HepG2 (cell line): Measurements from ENCODE around the gene ATP11A. TPM values are rescaled to one million over a fixed set of nuclear protein-coding genes. Genes with fewer than 3 reads are reported as not detected.

Experiments
- ATAC-seq: fragments of 200-7000 bp; cut with Tn5 transposase; 3 replicates; pipeline ENCODE4 v1.9.1; 2020; ENCODE audit warnings: mild to moderate bottlenecking, moderate library complexity
- BruUV-seq: library from RNA; stranded (reverse); fragments of 400-500 nt; replicated peaks from 2 replicates; lab custom pipeline; 2021; lab: Mats Ljungman, UMichigan
- CTCF ChIA-PET: fragments of 300-600 bp; formaldehyde crosslinking; extraction: SDS; loops from one replicate; lab custom pipeline; 2021; ENCODE audit warnings: low total read pairs, inconsistent platforms, low intra/inter-chr PET ratio; lab: Yijun Ruan, JAX
- POLR2A ChIA-PET: fragments of 350-600 bp; sonication (Branson Sonifier 250); formaldehyde crosslinking; loops from one replicate; lab custom pipeline; 2020; ENCODE audit warnings: antibody characterized with exemption, inconsistent platforms; lab: Yijun Ruan, JAX
- DNase-seq: peaks from one replicate; pipeline ENCODE4 v3.0.0-alpha.2; 2015; ENCODE audit warnings: low spot score
- FAIRE-seq: peaks from 3 replicates; lab custom pipeline; 2011; peaks lifted over from hg19 to GRCh38; lab: Jason Lieb, UNC
- H2AFZ ChIP-seq: one replicate; pipeline ENCODE4 v1.6.1; 2011; ENCODE audit warnings: low read length, inconsistent platforms
- H3K27ac ChIP-seq: fragments of 300-600 bp; 3 replicates; pipeline ENCODE4 v1.8.0; 2011; ENCODE audit warnings: mixed run types, mild to moderate bottlenecking, mixed read lengths, low read length, inconsistent platforms; ENCODE audit not compliant: insufficient read depth; ENCODE audit errors: extremely low read length
- H3K27me3 ChIP-seq, 2 experiments: fragments of 200-600 bp in 1 of 2; 2 replicates in 1 of 2; 3 replicates in 1 of 2; pipeline versions ENCODE4 v1.6.0 to v1.8.0; 2011; ENCODE audit warnings: low read length in 2 of 2, mild to moderate bottlenecking in 2 of 2, moderate library complexity in 2 of 2, inconsistent platforms in 1 of 2; ENCODE audit not compliant: insufficient read depth in 2 of 2, control insufficient read depth in 1 of 2
- H3K36me3 ChIP-seq, 2 experiments: fragments of 200-600 bp in 1 of 2; replicated peaks in 1 of 2; 2 replicates in 1 of 2; 3 replicates in 1 of 2; pipeline versions ENCODE4 v1.5.1 to v1.8.0; 2011; ENCODE audit warnings: low read length in 2 of 2, inconsistent platforms in 1 of 2; ENCODE audit not compliant: insufficient read depth in 2 of 2, control insufficient read depth in 1 of 2
- H3K4me1 ChIP-seq: 2 replicates; pipeline ENCODE4 v1.5.1; 2012; ENCODE audit warnings: low read length, inconsistent platforms; ENCODE audit not compliant: insufficient read depth
- H3K4me2 ChIP-seq: 2 replicates; pipeline ENCODE4 v1.6.0; 2011; ENCODE audit warnings: low read depth, low read length, inconsistent platforms
- H3K4me3 ChIP-seq, 3 experiments: fragments of 200-600 bp in 1 of 3; sonication (generic), shearing (Covaris generic) in 1 of 3; replicated peaks in 1 of 3; 2 replicates each; pipeline ENCODE4 v1.5.1; 2011 to 2016; ENCODE audit warnings: low read length in 3 of 3, inconsistent platforms in 2 of 3, low read depth in 2 of 3, mild to moderate bottlenecking in 2 of 3, control low read depth in 1 of 3, mixed read lengths in 1 of 3; ENCODE audit not compliant: insufficient read depth in 1 of 3
- H3K79me2 ChIP-seq: one replicate; pipeline ENCODE4 v1.6.1; 2011; ENCODE audit warnings: low read length, inconsistent platforms; ENCODE audit not compliant: insufficient read depth
- H3K9ac ChIP-seq: 2 replicates; pipeline ENCODE4 v1.6.0; 2011; ENCODE audit warnings: mild to moderate bottlenecking, low read depth, low read length, inconsistent platforms; ENCODE audit not compliant: insufficient read depth
- H3K9me3 ChIP-seq: 2 replicates; pipeline ENCODE4 v1.5.1; 2012; ENCODE audit warnings: mild to moderate bottlenecking, low read length
- H4K20me1 ChIP-seq: 2 replicates; pipeline ENCODE4 v1.6.0; 2011; ENCODE audit warnings: inconsistent platforms, mild to moderate bottlenecking, low read length, moderate library complexity; ENCODE audit not compliant: insufficient read depth
- BRD4 ChIP-seq: sonication (generic); formaldehyde crosslinking; IDR thresholded peaks from 2 replicates; pipeline ENCODE4 v1.4.0; 2020; ENCODE audit warnings: missing genetic modification reagents
- ELF1 ChIP-seq: sonication (generic); formaldehyde crosslinking; IDR thresholded peaks from 2 replicates; pipeline ENCODE4 v1.4.0; 2020; ENCODE audit warnings: missing genetic modification reagents
- KDM4B ChIP-seq: sonication (generic); formaldehyde crosslinking; IDR thresholded peaks from 2 replicates; pipeline ENCODE4 v1.4.0; 2020; ENCODE audit warnings: missing genetic modification reagents
- LBX2 ChIP-seq: sonication (generic); formaldehyde crosslinking; IDR thresholded peaks from 2 replicates; pipeline ENCODE4 v1.5.0; 2020; ENCODE audit warnings: missing genetic modification reagents, mild to moderate bottlenecking, borderline replicate concordance
- MAF1 ChIP-seq: sonication (generic); formaldehyde crosslinking; IDR thresholded peaks from 2 replicates; pipeline ENCODE4 v1.5.0; 2020; ENCODE audit warnings: missing genetic modification reagents, borderline replicate concordance
- NCOA1 ChIP-seq: sonication (generic); formaldehyde crosslinking; IDR thresholded peaks from 2 replicates; pipeline ENCODE4 v1.9.0; 2021; ENCODE audit warnings: missing genetic modification reagents
- NCOA5 ChIP-seq: sonication (generic); formaldehyde crosslinking; IDR thresholded peaks from 2 replicates; pipeline ENCODE4 v1.4.0; 2020; ENCODE audit warnings: missing genetic modification reagents
- NFRKB ChIP-seq: fragments of 450-650 bp; IDR thresholded peaks from 2 replicates; pipeline ENCODE4 v1.6.1; 2017
- PHF21A ChIP-seq: sonication (generic); formaldehyde crosslinking; IDR thresholded peaks from 2 replicates; pipeline ENCODE4 v1.5.0; 2020; ENCODE audit warnings: mild to moderate bottlenecking, missing genetic modification reagents
- RCOR2 ChIP-seq: IDR thresholded peaks from 2 replicates; pipeline ENCODE4 v1.6.1; 2016; ENCODE audit warnings: missing biosample characterization, missing genetic modification reagents
- ZNF143 ChIP-seq: sonication (generic); formaldehyde crosslinking; IDR thresholded peaks from 2 replicates; pipeline ENCODE4 v1.4.0; 2020; ENCODE audit warnings: missing genetic modification reagents
- ZNF235 ChIP-seq: sonication (generic); formaldehyde crosslinking; IDR thresholded peaks from 2 replicates; pipeline ENCODE4 v1.8.1; 2023; ENCODE audit warnings: mild to moderate bottlenecking, missing genetic modification reagents, borderline replicate concordance
- ZNF382 ChIP-seq: sonication (generic); formaldehyde crosslinking; IDR thresholded peaks from 2 replicates; pipeline ENCODE4 v1.5.0; 2020; ENCODE audit warnings: missing genetic modification reagents, mild to moderate bottlenecking, borderline replicate concordance
- ZNF615 ChIP-seq: sonication (generic); formaldehyde crosslinking; IDR thresholded peaks from 2 replicates; pipeline ENCODE4 v1.5.0; 2020; ENCODE audit warnings: mild to moderate bottlenecking, missing genetic modification reagents, borderline replicate concordance
- WGBS: methylation state at CpG from one replicate; pipeline ENCODE4 v1.1.6; 2017; ENCODE audit warnings: low lambda C conversion rate; 5-methylcytosine and 5-hydroxymethylcytosine counted together
- in situ Hi-C: cut with HindIII; loops from 2 replicates; pipeline ENCODE4 v1.10.0; 2017; ENCODE audit warnings: low pct_unique_long_range_greater_than_20kb; ENCODE audit not compliant: extremely low pct_ligation_motif_present
- intact Hi-C: fragments of 100-400 bp; cut with micrococcal nuclease; formaldehyde crosslinking; loops from one replicate; pipeline ENCODE4 v1.10.0; 2022; ENCODE audit not compliant: unreplicated experiment
- polyA plus RNA-seq, 8 experiments: library from polyadenylated mRNA; depleted of rRNA in 3 of 8; stranded (reverse) in 7 of 8; unstranded in 1 of 8; fragments of >200 nt; fragmentation: Illumina TruSeq in 4 of 8; extraction: Trizol in 4 of 8; gene quantifications; 2 replicates each; pipeline versions ENCODE4 v1.2.1 to v1.2.3, GENCODE V29; 2011 to 2016; ENCODE audit warnings: low read depth in 4 of 8, missing spikeins in 1 of 8, mixed read lengths in 1 of 8; ENCODE audit not compliant: insufficient read depth in 1 of 8
- total RNA-seq, 5 experiments: library from RNA; depleted of rRNA; stranded (reverse); fragments of >200 nt; fragmentation: Illumina TruSeq; extraction: Trizol; gene quantifications; 2 replicates each; pipeline ENCODE4 v1.2.3, GENCODE V29; 2016; ENCODE audit warnings: low read depth in 1 of 5
- TF ChIP-seq, protein P1 (sequence below): IDR thresholded peaks from 2 replicates; pipeline ENCODE4 v1.6.1; 2012; ENCODE audit warnings: low read length, improper control_type of control experiment

The ATP11A gene
- total and polyA plus RNA-seq, 2 of the 13 experiments (the other 11 are each of a cell fraction or from before 2014, with no cell fraction given), result 18.4 to 20.1 TPM

GRCh38 chr13:112760931-112761330, 71.1 kb downstream of the ATP11A start (continued):
- TF ChIP-seq ZNF615 (CRISPR knock-in tag) (no peak), NCOA1 (no peak), NFRKB (no peak), PHF21A (CRISPR knock-in tag) (no peak), BRD4 (CRISPR knock-in tag) (no peak), ZNF235 (no peak), RCOR2 (CRISPR knock-in tag) (no peak), MAF1 (CRISPR knock-in tag) (no peak), LBX2 (CRISPR knock-in tag) (no peak), ELF1 (CRISPR knock-in tag) (no peak)
- TF ChIP-seq, all 625 proteins: peak for 0

- peaks cover 76% of the 10 kb centered on the region for H3K79me2 ChIP-seq
- no TSS peak for BruUV-seq
- TF ChIP-seq NCOA5 (CRISPR knock-in tag), result no peak
- no peak for TF ChIP-seq ZNF143 (CRISPR knock-in tag)
- no peak for TF ChIP-seq ZNF382
- no peak for TF ChIP-seq KDM4B
- TF ChIP-seq, protein P1, sequence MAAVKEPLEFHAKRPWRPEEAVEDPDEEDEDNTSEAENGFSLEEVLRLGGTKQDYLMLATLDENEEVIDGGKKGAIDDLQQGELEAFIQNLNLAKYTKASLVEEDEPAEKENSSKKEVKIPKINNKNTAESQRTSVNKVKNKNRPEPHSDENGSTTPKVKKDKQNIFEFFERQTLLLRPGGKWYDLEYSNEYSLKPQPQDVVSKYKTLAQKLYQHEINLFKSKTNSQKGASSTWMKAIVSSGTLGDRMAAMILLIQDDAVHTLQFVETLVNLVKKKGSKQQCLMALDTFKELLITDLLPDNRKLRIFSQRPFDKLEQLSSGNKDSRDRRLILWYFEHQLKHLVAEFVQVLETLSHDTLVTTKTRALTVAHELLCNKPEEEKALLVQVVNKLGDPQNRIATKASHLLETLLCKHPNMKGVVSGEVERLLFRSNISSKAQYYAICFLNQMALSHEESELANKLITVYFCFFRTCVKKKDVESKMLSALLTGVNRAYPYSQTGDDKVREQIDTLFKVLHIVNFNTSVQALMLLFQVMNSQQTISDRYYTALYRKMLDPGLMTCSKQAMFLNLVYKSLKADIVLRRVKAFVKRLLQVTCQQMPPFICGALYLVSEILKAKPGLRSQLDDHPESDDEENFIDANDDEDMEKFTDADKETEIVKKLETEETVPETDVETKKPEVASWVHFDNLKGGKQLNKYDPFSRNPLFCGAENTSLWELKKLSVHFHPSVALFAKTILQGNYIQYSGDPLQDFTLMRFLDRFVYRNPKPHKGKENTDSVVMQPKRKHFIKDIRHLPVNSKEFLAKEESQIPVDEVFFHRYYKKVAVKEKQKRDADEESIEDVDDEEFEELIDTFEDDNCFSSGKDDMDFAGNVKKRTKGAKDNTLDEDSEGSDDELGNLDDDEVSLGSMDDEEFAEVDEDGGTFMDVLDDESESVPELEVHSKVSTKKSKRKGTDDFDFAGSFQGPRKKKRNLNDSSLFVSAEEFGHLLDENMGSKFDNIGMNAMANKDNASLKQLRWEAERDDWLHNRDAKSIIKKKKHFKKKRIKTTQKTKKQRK, result no peak
- no peak for FAIRE-seq
- H3K4me3 ChIP-seq, result no peak overlapping the region
- peaks cover 43% of the 10 kb centered on the region for H3K4me1 ChIP-seq
- peaks cover 38% of the 10 kb centered on the region for H4K20me1 ChIP-seq
- DNase-seq, result no peak
- no peak overlapping the region for H3K4me2 ChIP-seq
- intact Hi-C loops, result no loop called here
- H2AFZ ChIP-seq, result no peak overlapping the region
- peaks cover 12 to 23% of the 10 kb centered on the region in 2 experiments; a peak in 4 of 5 replicates for H3K36me3 ChIP-seq
- ChIA-PET POLR2A (no interaction called here), CTCF (no interaction called here)
- H3K27ac ChIP-seq, result no peak overlapping the region
- ATAC-seq, result no peak
- WGBS, result 94% methylated on average over 19 of the region's 21 CpGs
- no peaks in the 10 kb centered on the region for H3K9me3 ChIP-seq
- in situ Hi-C loops, result no loop called here
- no peaks in the 10 kb centered on the region for H3K27me3 ChIP-seq
- H3K9ac ChIP-seq, result no peak overlapping the region
These were observed 72.2 kb downstream of the ATP11A start for GRCh38 chr13:112761701-112762689.
